Mesothelial cell of epicardium (in vitro differentiated cells): ENCODE measurements around the gene ETFBKMT. TPM values are rescaled to one million over a fixed set of nuclear protein-coding genes. Genes with fewer than 3 reads are reported as not detected.
"Not testable (repeated sequence)": the region's sequence is repeated elsewhere in the genome, so short reads cannot be mapped to it uniquely, and the experiment has no call there.

ENCODE experiments used
- DNase-seq, 2 experiments: peaks; one replicate each; pipeline ENCODE4 v3.0.0; 2021; ENCODE audit warnings: low spot score in 2 of 2; ENCODE audit not compliant: unreplicated experiment in 2 of 2
- H3K27ac Mint-ChIP-seq: 2 replicates; pipeline ENCODE4 v1.8.0; 2021; ENCODE audit warnings: mixed read lengths
- H3K27me3 Mint-ChIP-seq: 2 replicates; pipeline ENCODE4 v1.8.0; 2021; ENCODE audit warnings: low read depth, mixed read lengths
- H3K36me3 Mint-ChIP-seq: 2 replicates; pipeline ENCODE4 v1.8.0; 2021; ENCODE audit warnings: mixed read lengths
- H3K4me1 Mint-ChIP-seq: 2 replicates; pipeline ENCODE4 v1.8.0; 2021; ENCODE audit warnings: mixed read lengths
- H3K4me3 Mint-ChIP-seq: 2 replicates; pipeline ENCODE4 v1.8.0; 2021; ENCODE audit warnings: mild to moderate bottlenecking, moderate library complexity, mixed read lengths
- H3K9me3 Mint-ChIP-seq: 2 replicates; pipeline ENCODE4 v1.8.0; 2021; ENCODE audit warnings: mixed read lengths
- CTCF ChIP-seq: fragments of 200-600 bp; sonication (generic); IDR thresholded peaks from one replicate; pipeline ENCODE4 v1.5.0; 2021; ENCODE audit warnings: antibody characterized with exemption; ENCODE audit not compliant: unreplicated experiment
- total RNA-seq: library from RNA; stranded (reverse); gene quantifications from 3 replicates; pipeline ENCODE4 v1.2.1, GENCODE V29; 2021

The ETFBKMT gene
- total RNA-seq, 1 donor from 2014 or later = 2.6 TPM

- Mint-ChIP-seq H3K27ac (no peak overlapping the region), H3K27me3 (no peaks in the 10 kb centered on the region), H3K4me1 (peaks cover 12% of the 10 kb centered on the region), H3K4me3 (no peak overlapping the region), H3K9me3 (peaks cover 19% of the 10 kb centered on the region), H3K36me3 (peaks cover 50% of the 10 kb centered on the region)
- no peak for TF ChIP-seq CTCF
- DNase-seq = no peak
These were observed 13.0 kb downstream of the ETFBKMT start for GRCh38 chr12:31672521-31672920.

DNA sequence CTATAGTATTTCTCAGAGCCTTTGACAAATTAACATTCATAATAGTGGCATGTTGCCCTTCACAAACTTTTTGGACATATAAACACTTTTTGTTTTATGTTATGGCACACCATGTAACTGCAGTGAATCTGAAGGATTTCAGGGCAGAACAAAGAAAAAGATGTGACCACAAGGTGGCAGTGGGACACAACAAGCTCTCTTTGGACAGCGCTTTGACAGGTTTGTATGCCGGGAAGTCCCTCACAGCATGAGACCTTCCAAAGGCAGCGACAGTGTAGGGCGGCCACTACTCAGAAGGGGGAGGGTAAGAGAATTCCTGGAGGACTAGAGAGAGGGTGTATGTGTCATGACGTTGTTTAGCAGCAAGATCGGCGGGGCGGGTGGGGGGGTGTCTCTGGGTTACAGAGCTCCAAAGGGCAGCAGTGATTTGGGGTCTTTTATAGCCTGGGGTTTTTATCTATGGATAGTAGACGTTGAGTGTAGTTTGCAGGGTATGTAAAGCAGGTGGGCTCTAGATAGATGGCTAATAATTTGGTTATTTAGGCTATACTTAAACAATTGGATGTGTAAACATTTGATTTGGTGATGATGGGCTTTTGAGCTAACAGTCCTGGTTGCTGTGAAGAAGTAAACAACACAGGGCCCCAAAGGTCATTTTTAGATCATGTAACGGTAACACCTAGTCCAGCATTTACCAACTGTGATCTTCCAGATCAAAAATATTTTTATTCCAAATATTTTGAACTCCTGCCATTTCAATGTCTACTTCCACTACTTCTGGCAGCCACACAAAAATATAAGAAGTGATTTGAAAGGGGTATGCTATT is 22.9 kb downstream of the ETFBKMT start:
- peaks cover 26% of the 10 kb centered on the region for H3K9me3 Mint-ChIP-seq
- H3K4me3 Mint-ChIP-seq = no peak overlapping the region
- no peaks in the 10 kb centered on the region for H3K27me3 Mint-ChIP-seq
- peaks cover 53% of the 10 kb centered on the region for H3K36me3 Mint-ChIP-seq
- no peaks in the 10 kb centered on the region for H3K4me1 Mint-ChIP-seq
- DNase-seq = no peak
- TF ChIP-seq CTCF = peak; percentile 43
- no peak overlapping the region for H3K27ac Mint-ChIP-seq

- Mint-ChIP-seq H3K27ac (no peak overlapping the region), H3K27me3 (no peaks in the 10 kb centered on the region), H3K4me3 (no peak overlapping the region), H3K36me3 (peaks cover 69% of the 10 kb centered on the region), H3K4me1 (no peaks in the 10 kb centered on the region), H3K9me3 (peaks cover 34% of the 10 kb centered on the region)
- DNase-seq = no peak
- no peak for TF ChIP-seq CTCF
These were observed 26.3 kb downstream of the ETFBKMT start for GRCh38 chr12:31685801-31686200.

- no peak for TF ChIP-seq CTCF
- Mint-ChIP-seq H3K4me1 (no peaks in the 10 kb centered on the region), H3K27ac (no peak overlapping the region), H3K27me3 (no peaks in the 10 kb centered on the region), H3K9me3 (peaks cover 36% of the 10 kb centered on the region), H3K36me3 (peaks cover 71% of the 10 kb centered on the region), H3K4me3 (no peak overlapping the region)
- DNase-seq = no peak
These were observed 27.6 kb downstream of the ETFBKMT start for GRCh38 chr12:31687101-31687527.

GRCh38 chr12:31689921-31690320 is 30.4 kb downstream of the ETFBKMT start:
- Mint-ChIP-seq H3K9me3 (peaks cover 24% of the 10 kb centered on the region), H3K36me3 (peaks cover 52% of the 10 kb centered on the region)
- not testable (repeated sequence) for H3K27ac Mint-ChIP-seq, H3K4me1 Mint-ChIP-seq, H3K4me3 Mint-ChIP-seq, H3K27me3 Mint-ChIP-seq, DNase-seq

DNA sequence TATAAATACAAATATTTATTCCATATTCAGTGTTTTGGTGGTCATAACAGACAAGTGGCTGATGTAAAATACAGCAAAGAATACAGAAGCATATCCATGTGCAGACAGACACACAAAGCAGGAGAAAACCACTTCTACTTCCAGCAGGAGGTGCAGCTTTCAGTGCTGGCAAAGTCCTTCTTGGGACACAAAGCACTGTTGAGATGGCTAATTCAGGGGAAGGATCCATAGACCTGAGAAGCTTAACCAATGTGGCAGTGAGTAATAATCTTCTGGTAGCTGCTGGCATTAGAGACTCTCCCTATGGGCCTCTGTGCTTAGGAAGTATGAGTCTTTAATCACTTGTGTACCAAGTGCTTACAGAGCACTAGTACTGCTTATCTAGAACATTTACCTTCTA is 42.6 kb downstream of the ETFBKMT start:
- TF ChIP-seq CTCF = no peak
- Mint-ChIP-seq H3K9me3 (peaks cover 2% of the 10 kb centered on the region), H3K4me1 (no peaks in the 10 kb centered on the region), H3K36me3 (peaks cover 28% of the 10 kb centered on the region), H3K27ac (no peak overlapping the region), H3K27me3 (no peaks in the 10 kb centered on the region), H3K4me3 (no peak overlapping the region)
- DNase-seq = no peak
